HCT116 (cell line): ENCODE data around the gene PROK2. TPM values are rescaled to one million over a fixed set of nuclear protein-coding genes. Genes with fewer than 3 reads are reported as not detected.

Experiments
- ATAC-seq: fragments of 200-7000 bp; cut with Tn5 transposase; 2 replicates; pipeline ENCODE4 v1.9.1; 2020; ENCODE audit warnings: mild to moderate bottlenecking, moderate library complexity
- BruUV-seq: library from RNA; stranded (reverse); fragments of 400-500 nt; replicated peaks from 2 replicates; lab custom pipeline; 2021; lab: Mats Ljungman, UMichigan
- CTCF ChIA-PET: fragments of 300-600 bp; sonication (Branson Sonifier 250); formaldehyde crosslinking; loops from one replicate; lab custom pipeline; 2021; ENCODE audit warnings: antibody characterized with exemption; lab: Charles Lee
- POLR2A ChIA-PET: fragments of 300-600, 350-600 bp; sonication (Branson Sonifier 250); formaldehyde crosslinking; loops from one replicate; lab custom pipeline; 2021; ENCODE audit warnings: antibody characterized with exemption; lab: Charles Lee
- RAD21 ChIA-PET, 2 experiments: fragments of 300-600 bp; sonication (Branson Sonifier 250); formaldehyde crosslinking; loops; one replicate each; lab custom pipeline; 2023; ENCODE audit warnings: low total read pairs in 2 of 2; ENCODE audit not compliant: uncharacterized antibody in 2 of 2, unreplicated experiment in 2 of 2, low non-redundant PET in 1 of 2; lab: Charles Lee
- DNase-seq: peaks from one replicate; pipeline ENCODE4 v3.0.0-alpha.2; 2010; ENCODE audit warnings: low read depth, low spot score
- H2AFZ ChIP-seq: fragments of 200-600 bp; shearing (Covaris generic), sonication (generic); 2 replicates; pipeline ENCODE4 v1.6.1; 2017; ENCODE audit warnings: low read depth, mixed run types, mixed read lengths, antibody characterized with exemption, low read length; ENCODE audit not compliant: poor library complexity, severe bottlenecking
- H3K27ac ChIP-seq: 2 replicates; pipeline ENCODE4 v1.5.1; 2012; ENCODE audit warnings: low read depth, low read length
- H3K27me3 ChIP-seq: fragments of 200-600 bp; sonication (generic); 2 replicates; pipeline ENCODE4 v1.6.1; 2016; ENCODE audit warnings: mixed run types, low read length, mixed read lengths; ENCODE audit not compliant: insufficient read depth
- H3K36me3 ChIP-seq, 2 experiments: fragments of 200-500 bp in 1 of 2; fragments of 200-600 bp in 1 of 2; sonication (Bioruptor generic) in 1 of 2; sonication (generic) in 1 of 2; 2 replicates each; pipeline versions ENCODE4 v1.5.1 to v1.6.1; 2014 to 2016; ENCODE audit warnings: low read length in 2 of 2, inconsistent platforms in 1 of 2, mixed read lengths in 1 of 2, mixed run types in 1 of 2; ENCODE audit not compliant: insufficient read depth in 2 of 2, control insufficient read depth in 1 of 2
- H3K4me1 ChIP-seq, 2 experiments: fragments of 200-600 bp in 1 of 2; sonication (generic) in 1 of 2; 2 replicates each; pipeline versions ENCODE4 v1.5.1 to v1.6.1; 2012 to 2017; ENCODE audit warnings: low read length in 2 of 2, inconsistent platforms in 1 of 2, mild to moderate bottlenecking in 1 of 2, mixed read lengths in 1 of 2, mixed run types in 1 of 2, moderate library complexity in 1 of 2; ENCODE audit not compliant: insufficient read depth in 2 of 2, control insufficient read depth in 1 of 2
- H3K4me2 ChIP-seq: fragments of 200-600 bp; sonication (generic); 2 replicates; pipeline ENCODE4 v1.6.1; 2017; ENCODE audit warnings: mixed run types, low read length, mixed read lengths
- H3K4me3 ChIP-seq, 2 experiments: fragments of 200-600 bp in 1 of 2; sonication (generic) in 1 of 2; replicated peaks in 1 of 2; 2 replicates each; pipeline ENCODE4 v1.5.1; 2011 to 2016; ENCODE audit warnings: low read length in 2 of 2, control low read depth in 1 of 2, low read depth in 1 of 2, mild to moderate bottlenecking in 1 of 2, mixed read lengths in 1 of 2, mixed run types in 1 of 2
- H3K79me2 ChIP-seq: fragments of 200-600 bp; sonication (generic); 2 replicates; pipeline ENCODE4 v1.6.1; 2017; ENCODE audit warnings: mild to moderate bottlenecking, mixed run types, low read length, moderate library complexity, mixed read lengths; ENCODE audit not compliant: insufficient read depth
- H3K9ac ChIP-seq: fragments of 200-600 bp; sonication (generic); 2 replicates; pipeline ENCODE4 v1.6.1; 2016; ENCODE audit warnings: low read length, mixed read lengths
- H3K9me2 ChIP-seq: fragments of 200-600 bp; sonication (generic), shearing (Covaris generic); 2 replicates; pipeline ENCODE4 v1.6.1; 2017; ENCODE audit warnings: mixed run types, mild to moderate bottlenecking, moderate library complexity; ENCODE audit not compliant: insufficient read depth
- H3K9me3 ChIP-seq, 2 experiments: fragments of 200-500 bp in 1 of 2; fragments of 200-600 bp in 1 of 2; sonication (Bioruptor generic) in 1 of 2; sonication (generic) in 1 of 2; 2 replicates each; pipeline ENCODE4 v1.6.1; 2014 to 2017; ENCODE audit warnings: low read length in 2 of 2, mixed read lengths in 2 of 2, inconsistent platforms in 1 of 2, low read depth in 1 of 2, mild to moderate bottlenecking in 1 of 2, mixed run types in 1 of 2, moderate library complexity in 1 of 2; ENCODE audit not compliant: control insufficient read depth in 1 of 2, insufficient read depth in 1 of 2
- H4K20me1 ChIP-seq: fragments of 200-600 bp; sonication (generic), shearing (Covaris generic); 2 replicates; pipeline ENCODE4 v1.6.1; 2017; ENCODE audit warnings: mixed run types, mild to moderate bottlenecking, moderate library complexity; ENCODE audit not compliant: insufficient read depth
- ATF3 ChIP-seq: IDR thresholded peaks from 2 replicates; pipeline ENCODE4 v1.6.1; 2012
- CBX3 ChIP-seq: IDR thresholded peaks from 2 replicates; pipeline ENCODE4 v1.6.1; 2012; ENCODE audit warnings: low read depth
- CTCF ChIP-seq, 3 experiments: fragments of 200-600 bp in 1 of 3; sonication (generic) in 1 of 3; IDR thresholded peaks in 2 of 3; conservative IDR thresholded peaks in 1 of 3; 2 replicates each; pipeline ENCODE4 v1.5.1; 2012 to 2017; ENCODE audit warnings: low read depth in 2 of 3, low read length in 2 of 3, antibody characterized with exemption in 1 of 3, borderline replicate concordance in 1 of 3, control low read depth in 1 of 3, mild to moderate bottlenecking in 1 of 3, mixed read lengths in 1 of 3, mixed run types in 1 of 3, moderate library complexity in 1 of 3; ENCODE audit not compliant: insufficient read depth in 1 of 3
- EZH2 ChIP-seq: fragments of 200-600 bp; sonication (generic); IDR thresholded peaks from 2 replicates; pipeline ENCODE4 v1.6.1; 2017; ENCODE audit warnings: antibody characterized with exemption, mixed run types
- EZH2phosphoT487 ChIP-seq: fragments of 200-600 bp; IDR thresholded peaks from 2 replicates; pipeline ENCODE4 v1.6.1; 2018; ENCODE audit warnings: antibody characterized with exemption, borderline replicate concordance
- JUND ChIP-seq: IDR thresholded peaks from 2 replicates; pipeline ENCODE4 v1.6.1; 2012
- MAX ChIP-seq: IDR thresholded peaks from 2 replicates; pipeline ENCODE4 v1.6.1; 2012
- REST ChIP-seq: IDR thresholded peaks from 2 replicates; pipeline ENCODE4 v1.6.1; 2012; ENCODE audit warnings: low read depth
- SIN3A ChIP-seq: IDR thresholded peaks from 2 replicates; pipeline ENCODE4 v1.6.1; 2012; ENCODE audit warnings: low read depth
- SRF ChIP-seq: IDR thresholded peaks from 2 replicates; pipeline ENCODE4 v1.6.1; 2012; ENCODE audit warnings: low read depth
- TCF7L2 ChIP-seq: IDR thresholded peaks from 2 replicates; pipeline ENCODE4 v1.7.0; 2011; ENCODE audit warnings: borderline replicate concordance, inconsistent platforms; ENCODE audit not compliant: insufficient read depth, insufficient read length; ENCODE audit errors: extremely low read depth
- YY1 ChIP-seq: IDR thresholded peaks from 2 replicates; pipeline ENCODE4 v1.6.1; 2011; ENCODE audit warnings: low read length, low read depth, moderate library complexity, mild to moderate bottlenecking; ENCODE audit not compliant: insufficient replicate concordance; ENCODE audit errors: extremely low read depth
- ZFX ChIP-seq: fragments of 450-650 bp; IDR thresholded peaks from 2 replicates; pipeline ENCODE4 v1.6.1; 2017
- intact Hi-C: fragments of 100-400 bp; cut with micrococcal nuclease; formaldehyde crosslinking; loops from 2 replicates; pipeline ENCODE4 v1.10.0; 2022
- total RNA-seq: library from RNA; stranded (reverse); gene quantifications from one replicate; pipeline ENCODE4 v1.2.1, GENCODE V29; 2021; ENCODE audit not compliant: unreplicated experiment

PROK2 gene
- total RNA-seq, 1 experiment from 2014 or later: not detected

- DNase-seq (no peak), ATAC-seq (no peak)
- intact Hi-C loops: no loop called here
- Histone ChIP-seq H3K4me1 (no peaks in the 10 kb centered on the region), H3K27me3 (peaks cover 20% of the 10 kb centered on the region), H3K9me2 (no peaks in the 10 kb centered on the region), H3K36me3 (no peaks in the 10 kb centered on the region), H3K27ac (no peak overlapping the region), H3K79me2 (no peaks in the 10 kb centered on the region), H4K20me1 (no peaks in the 10 kb centered on the region), H2AFZ (no peak overlapping the region), H3K4me3 (no peak overlapping the region), H3K4me2 (no peak overlapping the region), H3K9me3 (no peaks in the 10 kb centered on the region), H3K9ac (no peak overlapping the region)
- TF ChIP-seq ATF3 (no peak), JUND (no peak), YY1 (no peak), EZH2phosphoT487 (no peak), ZFX (no peak), MAX (no peak), CTCF (IDR thresholded peaks at IDR 0.05 in 2 of 3, conservative IDR thresholded peaks at IDR 0.05 in 1 of 3; ENCODE audit: borderline replicate concordance in 1 of 3, insufficient read depth in 1 of 3, low read depth in 2 of 3, low read length in 2 of 3) (no peak), REST (no peak), SIN3A (no peak), SRF (no peak), TCF7L2 (no peak), CBX3 (no peak), EZH2 (no peak)
- RAD21 ChIA-PET: no interaction called here
- CTCF ChIA-PET: no interaction called here
- no TSS peak for BruUV-seq
- POLR2A ChIA-PET: no interaction called here
Observed at GRCh38 chr3:71779674-71780377, 5.1 kb downstream of the PROK2 start.
